Activated naive CD8-positive, alpha-beta T cell treated with anti-CD3 and anti-CD28 coated beads for 36 hours (primary cell): ENCODE results near the gene AGPS. TPM values are rescaled to one million over a fixed set of nuclear protein-coding genes. Genes with fewer than 3 reads are reported as not detected.

ENCODE experiments used
- DNase-seq: peaks from one replicate; pipeline ENCODE4 v3.0.0; 2021
- H3K27ac Mint-ChIP-seq: one replicate; pipeline ENCODE4 v1.8.0; 2022; ENCODE audit warnings: mild to moderate bottlenecking, moderate library complexity, mixed read lengths
- H3K27me3 Mint-ChIP-seq: one replicate; pipeline ENCODE4 v1.8.0; 2022; ENCODE audit warnings: mild to moderate bottlenecking, mixed read lengths
- H3K36me3 Mint-ChIP-seq: one replicate; pipeline ENCODE4 v1.8.0; 2021; ENCODE audit warnings: mild to moderate bottlenecking, mixed read lengths
- H3K4me1 Mint-ChIP-seq: one replicate; pipeline ENCODE4 v1.8.0; 2021; ENCODE audit warnings: mixed read lengths
- H3K4me3 Mint-ChIP-seq: one replicate; pipeline ENCODE4 v1.8.0; 2022; ENCODE audit warnings: mild to moderate bottlenecking, moderate library complexity, mixed read lengths
- H3K9me3 Mint-ChIP-seq: one replicate; pipeline ENCODE4 v1.8.0; 2022; ENCODE audit warnings: mixed read lengths
- total RNA-seq, 2 experiments: library from RNA; stranded (reverse); gene quantifications; one replicate each; pipeline ENCODE4 v1.2.3, GENCODE V29; 2021

AGPS gene
- total RNA-seq, 2 experiments from 2014 or later: 73.8 to 75.5 TPM

DNA sequence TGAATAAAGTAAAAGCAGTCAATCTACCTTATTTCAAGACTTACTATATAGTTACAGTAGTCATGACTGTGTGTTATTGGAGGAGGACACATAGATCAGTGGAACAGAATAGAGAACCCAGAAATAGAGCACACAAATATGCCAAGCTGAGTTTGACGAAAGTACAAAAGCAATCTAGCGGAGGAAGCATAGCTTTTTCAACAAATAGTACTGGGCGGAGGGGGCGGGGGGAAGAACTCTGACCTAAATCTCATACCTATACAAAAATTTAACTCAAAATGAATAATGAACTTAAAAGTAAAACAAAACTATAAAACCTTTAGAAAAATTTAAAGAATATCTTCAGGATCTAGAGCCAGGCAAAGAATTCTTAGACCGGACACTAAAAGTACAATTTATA is 139.1 kb downstream of the AGPS start:
- Mint-ChIP-seq H3K27me3 (no peaks in the 10 kb centered on the region), H3K27ac (no peak overlapping the region), H3K4me1 (no peaks in the 10 kb centered on the region), H3K4me3 (no peak overlapping the region), H3K36me3 (peaks cover 4% of the 10 kb centered on the region), H3K9me3 (no peaks in the 10 kb centered on the region)
- DNase-seq: no peak

DNA sequence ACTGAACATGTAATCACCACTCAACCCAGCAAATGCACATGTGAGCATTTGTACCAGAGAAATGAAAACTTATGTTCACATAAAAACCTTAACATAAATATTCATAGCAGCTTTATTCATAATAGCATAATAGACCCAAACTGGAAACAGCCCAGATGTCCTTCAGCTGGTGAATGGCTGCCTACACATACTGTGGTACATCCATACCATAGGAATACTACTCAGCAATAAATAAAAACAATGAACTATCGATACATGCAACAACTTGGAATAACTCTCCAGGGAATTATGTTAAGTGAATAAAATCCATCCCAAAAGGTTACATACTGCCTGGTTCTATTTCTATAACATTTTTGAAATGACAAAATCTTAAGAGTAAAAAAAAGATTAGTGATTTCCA is 140.0 kb downstream of the AGPS start:
- no peaks in the 10 kb centered on the region for H3K27me3 Mint-ChIP-seq
- DNase-seq: no peak
- H3K27ac Mint-ChIP-seq: no peak overlapping the region
- H3K9me3 Mint-ChIP-seq: no peaks in the 10 kb centered on the region
- H3K4me3 Mint-ChIP-seq: no peak overlapping the region
- peaks cover 4% of the 10 kb centered on the region for H3K36me3 Mint-ChIP-seq
- H3K4me1 Mint-ChIP-seq: no peaks in the 10 kb centered on the region

DNA sequence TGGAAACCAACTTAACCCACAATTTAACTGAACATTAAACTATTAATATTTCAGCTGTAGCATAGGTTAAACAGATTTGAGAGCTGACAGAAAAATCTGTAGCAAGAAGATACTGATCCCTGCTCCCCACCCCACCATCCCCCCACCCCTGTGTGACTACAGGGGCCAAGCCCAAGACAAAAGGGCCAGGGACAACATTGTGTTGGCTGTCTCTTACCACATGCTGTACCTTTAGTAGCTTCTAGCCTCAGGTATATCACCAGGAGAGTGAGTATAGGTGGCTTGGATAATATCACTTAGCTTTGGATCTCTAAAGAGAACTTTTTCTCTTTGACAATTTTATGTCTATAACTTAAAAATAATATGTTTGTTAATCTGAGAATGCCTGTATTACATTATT is 140.7 kb downstream of the AGPS start:
- no peaks in the 10 kb centered on the region for H3K27me3 Mint-ChIP-seq
- no peaks in the 10 kb centered on the region for H3K4me1 Mint-ChIP-seq
- no peaks in the 10 kb centered on the region for H3K9me3 Mint-ChIP-seq
- H3K36me3 Mint-ChIP-seq: peaks cover 4% of the 10 kb centered on the region
- no peak overlapping the region for H3K4me3 Mint-ChIP-seq
- no peak overlapping the region for H3K27ac Mint-ChIP-seq
- DNase-seq: no peak

DNA sequence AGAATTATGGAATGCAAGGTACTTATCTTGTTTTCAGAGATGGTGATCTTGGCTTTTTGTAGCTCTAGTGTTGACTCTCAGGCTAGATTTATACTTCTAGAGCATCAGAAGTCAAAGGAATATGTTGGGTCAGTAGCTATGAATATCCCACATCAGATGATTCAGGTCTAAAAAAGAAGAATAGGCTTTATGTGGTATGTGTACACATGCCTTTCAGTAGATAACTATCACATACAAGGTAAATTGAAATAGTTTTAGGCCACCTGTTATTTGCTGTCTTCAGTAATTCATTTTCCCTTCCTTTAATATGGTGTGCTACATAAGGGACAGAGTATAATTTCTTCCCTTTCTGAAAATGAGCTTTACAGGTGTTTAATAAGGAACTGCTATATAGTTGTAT is 142.4 kb downstream of the AGPS start:
- Mint-ChIP-seq H3K27me3 (no peaks in the 10 kb centered on the region), H3K4me1 (no peaks in the 10 kb centered on the region), H3K27ac (no peak overlapping the region), H3K36me3 (peaks cover 1% of the 10 kb centered on the region), H3K9me3 (no peaks in the 10 kb centered on the region), H3K4me3 (no peak overlapping the region)
- no peak for DNase-seq

DNA sequence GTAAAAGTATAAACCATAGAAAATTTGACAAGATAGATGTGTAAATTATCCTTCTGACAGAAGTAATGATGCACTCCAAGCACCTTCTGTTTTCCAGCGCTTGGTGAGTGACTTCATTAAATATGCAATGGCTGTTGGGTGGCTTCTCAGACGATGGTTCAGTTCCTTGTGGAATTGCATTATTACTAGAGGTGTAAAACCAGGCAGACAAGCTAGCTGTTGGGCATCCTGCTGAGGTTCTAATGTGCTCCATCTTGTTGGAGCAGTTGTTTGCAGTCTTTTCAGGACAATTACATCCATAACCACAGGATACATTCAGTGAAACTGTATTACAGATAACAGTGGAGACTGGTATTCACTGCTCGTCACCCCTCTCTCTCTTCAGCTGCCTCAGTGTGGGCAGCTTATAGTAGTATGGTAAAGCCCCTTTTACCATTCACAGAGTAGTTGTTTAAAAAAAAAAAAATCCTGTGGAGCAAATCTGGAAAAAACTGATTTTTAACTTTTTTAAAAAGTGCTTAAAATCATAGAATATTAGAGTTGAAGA is 143.5 kb downstream of the AGPS start:
- no peak overlapping the region for H3K27ac Mint-ChIP-seq
- peaks cover 1% of the 10 kb centered on the region for H3K36me3 Mint-ChIP-seq
- DNase-seq: no peak
- H3K4me1 Mint-ChIP-seq: no peaks in the 10 kb centered on the region
- no peaks in the 10 kb centered on the region for H3K27me3 Mint-ChIP-seq
- H3K4me3 Mint-ChIP-seq: no peak overlapping the region
- no peaks in the 10 kb centered on the region for H3K9me3 Mint-ChIP-seq

DNA sequence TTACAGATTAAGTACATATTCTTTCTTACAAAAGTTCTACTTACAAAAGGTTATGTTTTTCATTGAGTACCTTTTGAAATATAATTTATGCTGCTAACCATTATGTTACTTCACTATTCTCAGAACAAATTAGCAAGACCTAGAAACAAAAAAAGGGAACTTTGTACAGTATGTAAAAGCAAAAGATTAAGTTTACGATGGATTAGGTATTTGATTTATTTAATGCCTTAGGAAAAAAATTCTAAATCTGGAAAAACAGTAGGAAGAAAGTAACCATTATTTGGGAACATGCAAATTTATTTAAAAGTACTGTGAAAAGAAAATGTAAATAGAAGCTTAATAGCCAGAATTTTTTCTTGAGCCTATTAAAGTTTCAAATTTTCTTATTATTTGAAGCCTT is 144.6 kb downstream of the AGPS start:
- peaks cover 1% of the 10 kb centered on the region for H3K36me3 Mint-ChIP-seq
- H3K27ac Mint-ChIP-seq: no peak overlapping the region

DNA sequence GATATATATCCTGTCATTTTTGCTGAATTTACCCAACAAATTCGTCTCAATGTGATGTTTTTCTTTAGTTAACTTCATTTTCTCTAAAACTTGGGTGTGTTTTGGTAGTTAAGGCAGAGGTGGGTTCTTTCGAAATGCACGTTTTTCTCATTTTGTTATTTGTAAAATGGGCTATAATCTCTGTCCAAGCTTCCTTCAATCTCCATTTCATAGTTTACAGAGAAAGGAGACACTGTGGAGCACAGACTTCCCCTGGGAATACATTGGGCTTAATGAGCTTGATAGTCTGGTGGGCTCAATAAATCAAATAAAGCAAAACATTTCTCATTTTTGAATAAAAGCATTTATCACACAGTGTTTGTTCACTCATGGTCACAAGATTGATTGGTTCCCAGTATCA is 145.1 kb downstream of the AGPS start:
- H3K4me3 Mint-ChIP-seq: no peak overlapping the region
- H3K9me3 Mint-ChIP-seq: no peaks in the 10 kb centered on the region
- no peaks in the 10 kb centered on the region for H3K4me1 Mint-ChIP-seq
- no peak for DNase-seq
- no peak overlapping the region for H3K27ac Mint-ChIP-seq
- H3K36me3 Mint-ChIP-seq: peaks cover 1% of the 10 kb centered on the region
- H3K27me3 Mint-ChIP-seq: no peaks in the 10 kb centered on the region

More for the DNA sequence above, 144.6 kb downstream of the AGPS start:
- no peaks in the 10 kb centered on the region for H3K27me3 Mint-ChIP-seq
- no peak overlapping the region for H3K4me3 Mint-ChIP-seq
- DNase-seq: no peak
- no peaks in the 10 kb centered on the region for H3K9me3 Mint-ChIP-seq
- H3K4me1 Mint-ChIP-seq: no peaks in the 10 kb centered on the region

DNA sequence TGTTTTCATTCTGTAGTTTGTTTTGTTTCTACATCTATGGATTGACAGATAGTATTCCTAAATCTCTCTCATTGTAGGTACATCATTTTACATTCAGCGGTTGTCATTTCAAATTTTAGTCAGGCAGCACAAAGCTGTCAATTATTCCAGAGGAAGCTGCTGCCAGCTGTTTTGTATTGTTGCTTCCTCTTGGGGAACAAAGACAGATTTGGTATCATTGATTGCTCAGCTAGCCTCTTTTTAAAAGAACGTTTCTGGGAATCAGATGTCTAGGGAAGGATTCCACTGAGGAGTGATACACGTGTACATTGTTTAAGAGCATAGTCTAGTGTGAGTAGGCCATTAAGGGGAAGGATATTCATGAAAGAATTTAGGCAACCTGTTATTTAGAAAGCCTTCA is 145.8 kb downstream of the AGPS start:
- H3K36me3 Mint-ChIP-seq: peaks cover 3% of the 10 kb centered on the region
- H3K4me3 Mint-ChIP-seq: no peak overlapping the region
- no peaks in the 10 kb centered on the region for H3K9me3 Mint-ChIP-seq
- no peak overlapping the region for H3K27ac Mint-ChIP-seq
- no peaks in the 10 kb centered on the region for H3K4me1 Mint-ChIP-seq
- DNase-seq: no peak
- H3K27me3 Mint-ChIP-seq: no peaks in the 10 kb centered on the region

DNA sequence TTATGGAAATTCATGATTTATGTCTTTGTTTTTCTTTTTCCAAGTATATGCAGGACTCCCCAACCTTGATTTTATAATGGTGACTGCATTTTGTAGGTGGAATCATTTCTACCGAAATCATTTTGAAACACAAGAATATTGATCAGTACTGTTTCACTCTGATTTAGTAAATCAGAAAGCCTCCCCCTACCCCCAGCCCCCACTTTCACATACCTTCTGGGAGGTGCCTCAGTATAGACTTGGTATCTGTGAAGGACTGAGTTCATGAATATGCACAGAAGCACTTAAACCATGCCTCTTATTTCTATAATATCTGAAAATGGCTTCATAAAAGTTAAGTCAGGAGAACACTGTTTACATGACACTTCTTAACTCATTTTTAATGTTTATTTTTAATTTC is 147.7 kb downstream of the AGPS start:
- Mint-ChIP-seq H3K4me3 (no peak overlapping the region), H3K4me1 (no peaks in the 10 kb centered on the region), H3K36me3 (peaks cover 2% of the 10 kb centered on the region), H3K27ac (no peak overlapping the region), H3K9me3 (no peaks in the 10 kb centered on the region), H3K27me3 (no peaks in the 10 kb centered on the region)
- DNase-seq: no peak

DNA sequence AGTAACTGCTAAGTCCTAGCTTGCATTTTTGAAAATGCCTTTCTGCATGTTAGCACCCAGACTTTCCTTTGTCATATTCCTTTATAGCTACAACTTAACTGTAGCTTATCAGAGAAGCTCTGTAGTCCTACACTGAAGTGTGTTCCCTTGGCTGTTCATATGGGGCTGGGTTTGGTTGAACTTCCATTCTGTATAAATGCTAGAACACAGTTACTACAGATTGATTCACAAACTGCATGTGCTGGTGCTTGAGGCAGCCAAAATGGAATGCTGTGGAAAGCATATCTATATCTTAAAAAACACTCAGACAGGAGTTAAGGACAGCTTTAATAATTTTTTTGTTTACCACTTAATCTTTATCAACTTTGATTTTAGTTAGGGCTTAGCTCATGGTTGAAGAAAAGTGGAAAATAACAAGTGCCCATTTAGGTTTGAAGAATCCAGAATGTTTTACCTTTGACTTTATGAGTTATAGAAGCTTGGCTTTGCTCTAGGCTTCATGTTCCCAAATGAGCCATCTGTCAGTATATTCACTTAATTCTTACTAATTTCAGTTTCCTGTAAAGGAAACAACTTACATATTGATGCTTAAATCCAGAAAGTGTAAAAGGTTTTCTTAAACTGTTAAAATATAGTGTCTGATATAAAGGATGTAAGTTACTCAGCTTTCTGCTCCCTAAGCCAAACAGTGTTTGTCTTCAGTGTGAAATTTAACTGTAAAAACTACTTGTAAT is 148.9 kb downstream of the AGPS start:
- no peak overlapping the region for H3K27ac Mint-ChIP-seq
- H3K4me1 Mint-ChIP-seq: no peaks in the 10 kb centered on the region
- H3K4me3 Mint-ChIP-seq: no peak overlapping the region
- H3K27me3 Mint-ChIP-seq: no peaks in the 10 kb centered on the region
- peaks cover 6% of the 10 kb centered on the region for H3K9me3 Mint-ChIP-seq
- H3K36me3 Mint-ChIP-seq: peaks cover 8% of the 10 kb centered on the region
- no peak for DNase-seq

DNA sequence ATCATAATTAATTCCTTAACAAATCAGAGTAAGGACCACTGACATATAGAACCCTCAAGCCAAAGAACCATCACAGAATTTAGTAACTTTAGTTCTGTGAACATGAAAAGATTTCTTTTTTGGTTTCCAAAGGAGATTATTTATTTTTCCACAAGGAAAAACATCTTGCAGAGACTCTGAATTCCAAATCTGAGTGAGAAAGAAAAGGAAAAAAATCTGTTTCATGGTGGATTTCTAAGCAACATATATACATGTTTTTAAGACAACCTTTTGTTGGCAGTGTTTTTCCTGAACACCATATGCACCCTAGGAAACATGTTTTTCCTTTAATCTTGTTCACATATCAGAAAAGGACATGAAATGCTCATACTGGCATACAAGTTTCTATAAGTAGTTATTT is 149.8 kb downstream of the AGPS start:
- no peaks in the 10 kb centered on the region for H3K4me1 Mint-ChIP-seq
- H3K9me3 Mint-ChIP-seq: peaks cover 6% of the 10 kb centered on the region
- no peak overlapping the region for H3K27ac Mint-ChIP-seq
- H3K36me3 Mint-ChIP-seq: peaks cover 10% of the 10 kb centered on the region
- no peak overlapping the region for H3K4me3 Mint-ChIP-seq
- no peaks in the 10 kb centered on the region for H3K27me3 Mint-ChIP-seq
- DNase-seq: no peak

DNA sequence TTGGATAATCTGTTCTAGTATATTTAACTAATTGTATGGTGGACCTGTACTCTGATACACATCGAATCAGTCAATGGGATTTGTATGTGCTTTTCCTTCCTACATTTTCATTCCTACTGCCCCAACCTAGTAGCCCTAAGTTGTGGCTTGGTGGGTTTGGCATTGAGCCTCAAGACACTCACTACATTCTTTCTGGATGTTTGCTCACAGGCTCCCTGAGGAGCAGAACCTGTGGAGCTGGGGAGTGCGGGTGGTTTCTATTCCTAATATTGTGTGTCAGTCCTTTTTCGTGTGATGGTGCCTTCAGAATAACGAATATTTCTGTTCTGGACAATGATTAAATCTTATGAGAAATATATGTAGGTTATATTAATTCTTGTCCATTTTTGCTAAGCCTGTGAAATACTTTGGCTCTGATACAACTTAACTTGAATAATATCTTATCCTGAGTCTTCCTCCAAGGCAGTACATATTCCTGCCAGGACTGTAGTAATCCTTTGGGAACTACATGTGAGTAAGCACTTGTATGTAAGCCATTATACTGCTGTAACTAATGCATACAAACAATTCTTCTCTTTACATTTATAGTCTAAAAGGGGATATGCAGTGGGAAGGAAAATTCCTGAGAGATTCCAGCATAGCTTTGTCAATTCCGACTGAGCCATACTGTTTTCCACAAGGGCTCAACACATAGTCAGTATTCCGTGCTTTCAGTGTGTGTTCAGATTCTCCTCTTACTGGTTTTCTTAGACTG is 150.6 kb downstream of the AGPS start:
- Mint-ChIP-seq H3K4me1 (no peaks in the 10 kb centered on the region), H3K4me3 (no peak overlapping the region), H3K27ac (no peak overlapping the region), H3K36me3 (peaks cover 10% of the 10 kb centered on the region), H3K27me3 (no peaks in the 10 kb centered on the region), H3K9me3 (peaks cover 6% of the 10 kb centered on the region)
- DNase-seq: no peak

DNA sequence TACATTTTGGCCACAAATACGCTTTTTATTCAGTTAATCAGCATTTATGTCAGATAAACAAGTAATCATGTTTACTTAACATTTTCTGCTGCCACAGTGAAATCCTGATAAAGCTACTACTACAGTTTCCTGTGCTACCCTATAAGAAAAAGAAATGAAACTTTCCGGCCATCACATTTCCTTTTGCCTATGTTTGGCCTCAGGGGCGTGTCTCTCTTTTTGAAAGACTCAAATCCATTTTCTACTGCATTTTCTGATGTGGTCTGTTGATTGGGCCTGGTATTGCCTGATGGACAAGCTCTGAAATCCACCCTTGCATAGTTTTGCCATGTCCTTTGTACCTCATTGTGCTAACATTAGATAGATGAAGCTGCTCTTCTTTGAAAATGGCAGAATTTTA is 152.6 kb downstream of the AGPS start:
- Mint-ChIP-seq H3K36me3 (peaks cover 10% of the 10 kb centered on the region), H3K27me3 (no peaks in the 10 kb centered on the region), H3K4me1 (no peaks in the 10 kb centered on the region), H3K9me3 (peaks cover 6% of the 10 kb centered on the region), H3K4me3 (no peak overlapping the region), H3K27ac (no peak overlapping the region)
- DNase-seq: no peak

DNA sequence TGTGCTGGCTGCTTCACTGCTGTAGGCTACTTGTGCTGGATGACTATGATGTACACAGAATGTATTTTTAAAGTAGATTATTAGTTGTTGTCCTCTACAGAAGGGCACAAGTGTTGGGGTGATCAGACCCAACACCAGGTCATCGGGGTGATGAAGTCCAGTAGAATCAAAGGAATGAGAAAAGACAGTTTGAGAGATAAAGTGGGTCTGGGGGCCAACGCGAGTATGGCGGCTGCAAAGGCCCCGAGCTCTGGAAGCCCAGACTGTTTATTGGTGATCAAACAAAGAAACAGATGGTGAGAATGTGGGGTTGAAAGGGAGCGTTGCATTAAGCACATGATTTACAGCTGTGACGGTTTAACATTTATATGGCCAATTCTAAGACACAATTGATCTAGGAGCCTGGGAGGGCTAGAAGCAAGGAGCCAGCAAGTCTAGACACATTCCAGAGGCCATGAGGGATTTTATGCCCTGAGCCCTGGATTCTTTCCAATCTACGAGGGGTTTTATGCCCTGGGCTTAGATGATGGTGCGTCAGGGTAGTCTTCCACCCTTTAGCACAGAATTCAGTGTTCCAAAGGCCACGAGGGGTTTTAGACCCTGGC is 153.5 kb downstream of the AGPS start:
- Mint-ChIP-seq H3K4me3 (no peak overlapping the region), H3K36me3 (peaks cover 10% of the 10 kb centered on the region), H3K4me1 (no peaks in the 10 kb centered on the region), H3K27ac (no peak overlapping the region), H3K27me3 (no peaks in the 10 kb centered on the region), H3K9me3 (peaks cover 6% of the 10 kb centered on the region)
- no peak for DNase-seq

DNA sequence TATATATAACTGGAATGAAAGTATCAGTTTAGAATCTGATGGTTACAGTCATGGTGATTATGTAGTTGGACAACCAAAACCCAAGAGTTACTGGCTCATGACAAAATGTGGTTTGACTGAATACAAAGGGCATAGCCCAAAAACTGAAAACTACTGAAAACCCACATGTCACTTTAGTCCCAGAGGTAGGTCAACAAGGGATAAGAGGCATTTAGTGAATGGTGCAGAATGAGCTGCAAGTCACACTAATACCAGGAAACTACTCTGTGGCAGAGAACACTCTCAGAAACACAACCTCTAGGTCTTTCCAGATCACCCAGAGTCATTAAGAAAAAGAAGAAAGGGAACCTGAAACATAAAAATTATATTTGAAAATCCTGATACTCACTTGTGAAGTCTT is 154.5 kb downstream of the AGPS start:
- Mint-ChIP-seq H3K27ac (no peak overlapping the region), H3K4me1 (no peaks in the 10 kb centered on the region), H3K9me3 (peaks cover 6% of the 10 kb centered on the region), H3K36me3 (peaks cover 13% of the 10 kb centered on the region), H3K4me3 (no peak overlapping the region), H3K27me3 (no peaks in the 10 kb centered on the region)
- DNase-seq: no peak
